Mesenchymal stem cell (in vitro differentiated cells and primary cell): ENCODE results near the gene HPCA.

Experiments used
- DNase-seq: peaks from one replicate; pipeline ENCODE4 v3.0.0-alpha.2; 2013
- H2AFZ ChIP-seq: one replicate; pipeline ENCODE4 v1.6.1; 2013; ENCODE audit warnings: low read depth, mild to moderate bottlenecking, control low read depth, inconsistent platforms, low read length, moderate library complexity
- H2AK5ac ChIP-seq: 2 replicates; pipeline ENCODE4 v1.6.1; 2013; ENCODE audit warnings: low read length, moderate library complexity, mild to moderate bottlenecking, inconsistent platforms; ENCODE audit not compliant: severe bottlenecking
- H2BK120ac ChIP-seq: one replicate; pipeline ENCODE4 v1.6.1; 2013; ENCODE audit warnings: low read depth, mild to moderate bottlenecking, inconsistent platforms, low read length, moderate library complexity
- H2BK12ac ChIP-seq, 2 experiments: one replicate each; pipeline ENCODE4 v1.6.1; 2013; ENCODE audit warnings: inconsistent platforms in 2 of 2, low read length in 2 of 2, mild to moderate bottlenecking in 2 of 2, moderate library complexity in 2 of 2, control low read depth in 1 of 2
- H2BK15ac ChIP-seq: one replicate; pipeline ENCODE4 v1.6.1; 2013; ENCODE audit warnings: mild to moderate bottlenecking, low read depth, inconsistent platforms; ENCODE audit not compliant: poor library complexity, severe bottlenecking
- H2BK5ac ChIP-seq: 2 replicates; pipeline ENCODE4 v1.6.1; 2013; ENCODE audit warnings: low read depth, mild to moderate bottlenecking, low read length, control low read depth, inconsistent platforms; ENCODE audit not compliant: poor library complexity, severe bottlenecking
- H3K14ac ChIP-seq, 2 experiments: one replicate each; pipeline ENCODE4 v1.6.1; 2013; ENCODE audit warnings: inconsistent platforms in 2 of 2, low read length in 2 of 2, control low read depth in 1 of 2, mild to moderate bottlenecking in 1 of 2, moderate library complexity in 1 of 2
- H3K18ac ChIP-seq, 2 experiments: one replicate each; pipeline ENCODE4 v1.6.1; 2013; ENCODE audit warnings: inconsistent platforms in 2 of 2, low read length in 2 of 2, control low read depth in 1 of 2, low read depth in 1 of 2, mild to moderate bottlenecking in 1 of 2
- H3K23ac ChIP-seq, 2 experiments: one replicate each; pipeline ENCODE4 v1.6.1; 2013; ENCODE audit warnings: inconsistent platforms in 2 of 2, low read length in 2 of 2, mild to moderate bottlenecking in 2 of 2, moderate library complexity in 2 of 2, control low read depth in 1 of 2
- H3K27ac ChIP-seq: 2 replicates; pipeline ENCODE4 v1.5.1; 2013; ENCODE audit warnings: mild to moderate bottlenecking, moderate library complexity, low read length, control low read depth, inconsistent platforms; ENCODE audit not compliant: poor library complexity, severe bottlenecking
- H3K27me3 ChIP-seq, 2 experiments: 2 replicates each; pipeline versions ENCODE4 v1.6.1 to v1.7.0; 2013; ENCODE audit warnings: low read length in 2 of 2, mild to moderate bottlenecking in 2 of 2, moderate library complexity in 2 of 2, control low read depth in 1 of 2, inconsistent platforms in 1 of 2; ENCODE audit not compliant: control insufficient read depth in 1 of 2, insufficient read depth in 1 of 2
- H3K36me3 ChIP-seq, 2 experiments: 2 replicates each; pipeline versions ENCODE4 v1.6.1 to v1.7.0; 2013; ENCODE audit warnings: low read length in 2 of 2, control low read depth in 1 of 2, inconsistent platforms in 1 of 2, low read depth in 1 of 2, mild to moderate bottlenecking in 1 of 2; ENCODE audit not compliant: insufficient read depth in 2 of 2, control insufficient read depth in 1 of 2
- H3K4ac ChIP-seq, 2 experiments: one replicate each; pipeline ENCODE4 v1.6.1; 2013; ENCODE audit warnings: inconsistent platforms in 2 of 2, low read length in 2 of 2, mild to moderate bottlenecking in 2 of 2, moderate library complexity in 2 of 2, control low read depth in 1 of 2, low read depth in 1 of 2
- H3K4me1 ChIP-seq: 2 replicates; pipeline ENCODE4 v1.6.1; 2013; ENCODE audit warnings: low read depth, low read length, control low read depth; ENCODE audit not compliant: control insufficient read depth, insufficient read depth
- H3K4me2 ChIP-seq: 2 replicates; pipeline ENCODE4 v1.6.1; 2013; ENCODE audit warnings: low read length, mild to moderate bottlenecking, inconsistent platforms; ENCODE audit not compliant: poor library complexity, severe bottlenecking
- H3K4me3 ChIP-seq, 2 experiments: 2 replicates each; pipeline versions ENCODE4 v1.5.1 to v1.7.0; 2013; ENCODE audit warnings: low read length in 2 of 2, mild to moderate bottlenecking in 2 of 2, control low read depth in 1 of 2, low read depth in 1 of 2; ENCODE audit not compliant: insufficient read depth in 1 of 2
- H3K79me1 ChIP-seq: replicated peaks from 2 replicates; pipeline ENCODE4 v1.6.1; 2013; ENCODE audit warnings: mild to moderate bottlenecking, control low read depth, low read length, inconsistent platforms; ENCODE audit not compliant: poor library complexity, severe bottlenecking
- H3K9ac ChIP-seq: 2 replicates; pipeline ENCODE4 v1.7.0; 2013; ENCODE audit warnings: mild to moderate bottlenecking, low read length, moderate library complexity
- H3K9me3 ChIP-seq: 2 replicates; pipeline ENCODE4 v1.7.0; 2013; ENCODE audit warnings: mild to moderate bottlenecking, low read length; ENCODE audit not compliant: control insufficient read depth
- H4K8ac ChIP-seq: one replicate; pipeline ENCODE4 v1.6.1; 2013; ENCODE audit warnings: inconsistent platforms, mild to moderate bottlenecking, low read length, moderate library complexity
- H4K91ac ChIP-seq: one replicate; pipeline ENCODE4 v1.6.1; 2013; ENCODE audit warnings: mild to moderate bottlenecking, low read length, inconsistent platforms
- WGBS: methylation state at CpG from one replicate; pipeline ENCODE4 v1.1.7; 2013; ENCODE audit warnings: mixed read lengths; 5-methylcytosine and 5-hydroxymethylcytosine counted together

Gene HPCA

GRCh38 chr1:32894019-32894600 lies 7.8 kb downstream of the HPCA start:
- no peak overlapping the region for H3K14ac ChIP-seq
- peaks cover 32 to 39% of the 10 kb centered on the region in 2 experiments for H3K27me3 ChIP-seq
- H3K4me1 ChIP-seq = peaks cover 13% of the 10 kb centered on the region
- no peak overlapping the region for H3K27ac ChIP-seq
- no peak overlapping the region for H2BK15ac ChIP-seq
- H3K36me3 ChIP-seq = peaks cover 0 to 3% of the 10 kb centered on the region in 2 experiments
- H3K4me2 ChIP-seq = peak overlapping the region; percentile 87
- no peak overlapping the region for H2BK5ac ChIP-seq
- no peak overlapping the region for H2AFZ ChIP-seq
- no peak overlapping the region for H3K4ac ChIP-seq
- no peak overlapping the region for H2BK120ac ChIP-seq
- no peak overlapping the region for H4K91ac ChIP-seq
- no peak for DNase-seq
- 72% methylated on average over 5 of the region's 8 CpGs for WGBS
- H4K8ac ChIP-seq = no peak overlapping the region
- no peak overlapping the region for H2AK5ac ChIP-seq
- no peaks in the 10 kb centered on the region for H3K9me3 ChIP-seq
- no peak overlapping the region for H2BK12ac ChIP-seq
- no peak overlapping the region for H3K4me3 ChIP-seq
- H3K23ac ChIP-seq = no peak overlapping the region
- H3K9ac ChIP-seq = no peak overlapping the region
- no peaks in the 10 kb centered on the region for H3K79me1 ChIP-seq
- H3K18ac ChIP-seq = no peak overlapping the region

GRCh38 chr1:32894681-32895080 lies 8.4 kb downstream of the HPCA start:
- Histone ChIP-seq H3K27ac (no peak overlapping the region), H3K4me3 (no peak overlapping the region), H2AK5ac (no peak overlapping the region), H4K8ac (no peak overlapping the region), H3K9me3 (no peaks in the 10 kb centered on the region), H4K91ac (no peak overlapping the region), H3K23ac (no peak overlapping the region), H3K79me1 (no peaks in the 10 kb centered on the region), H3K4ac (no peak overlapping the region), H3K9ac (no peak overlapping the region), H2BK12ac (no peak overlapping the region), H3K18ac (no peak overlapping the region), H2BK15ac (no peak overlapping the region), H3K14ac (no peak overlapping the region), H2BK120ac (no peak overlapping the region), H3K4me1 (peaks cover 13% of the 10 kb centered on the region), H3K27me3 (peaks cover 31 to 38% of the 10 kb centered on the region in 2 experiments), H2AFZ (no peak overlapping the region), H3K36me3 (peaks cover 0 to 3% of the 10 kb centered on the region in 2 experiments), H2BK5ac (no peak overlapping the region), H3K4me2 (no peak overlapping the region)
- 78% methylated on average over 6 of the region's 6 CpGs for WGBS
- DNase-seq = no peak

- H3K27me3 ChIP-seq = peaks cover 22 to 32% of the 10 kb centered on the region in 2 experiments
- H3K18ac ChIP-seq = no peak overlapping the region
- H2BK15ac ChIP-seq = no peak overlapping the region
- WGBS = 93% methylated on average over 25 of the region's 26 CpGs
- no peak overlapping the region for H3K9ac ChIP-seq
- no peak overlapping the region for H3K23ac ChIP-seq
- no peak overlapping the region for H2AFZ ChIP-seq
- no peak for DNase-seq
- no peak overlapping the region for H3K27ac ChIP-seq
- H2AK5ac ChIP-seq = no peak overlapping the region
- H3K4ac ChIP-seq = no peak overlapping the region
- no peak overlapping the region for H4K8ac ChIP-seq
- H3K4me2 ChIP-seq = no peak overlapping the region
- peak overlapping the region in 1 of 2 experiments; percentile 50 for H3K14ac ChIP-seq
- no peak overlapping the region for H4K91ac ChIP-seq
- no peak overlapping the region for H2BK12ac ChIP-seq
- no peak overlapping the region for H2BK120ac ChIP-seq
- H3K9me3 ChIP-seq = no peaks in the 10 kb centered on the region
- H2BK5ac ChIP-seq = no peak overlapping the region
- peaks cover 0 to 3% of the 10 kb centered on the region in 2 experiments for H3K36me3 ChIP-seq
- H3K4me1 ChIP-seq = peaks cover 17% of the 10 kb centered on the region
- H3K79me1 ChIP-seq = no peaks in the 10 kb centered on the region
- no peak overlapping the region for H3K4me3 ChIP-seq
Measured at GRCh38 chr1:32895325-32896215, 9.3 kb downstream of the HPCA start.

- no peak overlapping the region for H3K9ac ChIP-seq
Measured at GRCh38 chr1:32896451-32896850, 10.2 kb downstream of the HPCA start.

More at GRCh38 chr1:32896451-32896850, 10.2 kb downstream of the HPCA start:
- H2AFZ ChIP-seq = no peak overlapping the region
- H3K4ac ChIP-seq = no peak overlapping the region
- no peak overlapping the region for H3K18ac ChIP-seq
- no peak overlapping the region for H2BK120ac ChIP-seq
- no peak overlapping the region for H2BK5ac ChIP-seq
- no peak overlapping the region for H3K27ac ChIP-seq
- H4K8ac ChIP-seq = no peak overlapping the region
- no peak overlapping the region for H4K91ac ChIP-seq
- no peak overlapping the region for H3K14ac ChIP-seq
- peaks cover 22% of the 10 kb centered on the region for H3K4me1 ChIP-seq
- no peak overlapping the region for H2BK15ac ChIP-seq
- H2AK5ac ChIP-seq = no peak overlapping the region
- no peaks in the 10 kb centered on the region for H3K9me3 ChIP-seq
- H3K4me2 ChIP-seq = no peak overlapping the region
- H3K4me3 ChIP-seq = no peak overlapping the region
- 81% methylated on average over 5 of the region's 5 CpGs for WGBS
- no peak for DNase-seq
- H2BK12ac ChIP-seq = no peak overlapping the region
- H3K79me1 ChIP-seq = no peaks in the 10 kb centered on the region
- H3K27me3 ChIP-seq = peaks cover 13 to 26% of the 10 kb centered on the region in 2 experiments
- peaks cover 0 to 3% of the 10 kb centered on the region in 2 experiments for H3K36me3 ChIP-seq
- no peak overlapping the region for H3K23ac ChIP-seq
